Glomerular endothelial cell (primary cell): ENCODE data around the gene SPP1. TPM values are rescaled to one million over a fixed set of nuclear protein-coding genes. Genes with fewer than 3 reads are reported as not detected.
"Not testable (repeated sequence)": the region's sequence is repeated elsewhere in the genome, so short reads cannot be mapped to it uniquely, and the experiment has no call there.

Experiments
- DNase-seq: peaks from one replicate; pipeline ENCODE4 v3.0.0-alpha.2; 2011; ENCODE audit warnings: low read depth, low spot score; ENCODE audit errors: extremely low read depth
- total RNA-seq: library from RNA; depleted of rRNA; stranded (reverse); fragments of >200 nt; gene quantifications from 2 replicates; pipeline ENCODE4 v1.2.3, GENCODE V29; 2015

SPP1 gene
- total RNA-seq, 1 donor from 2014 or later: 6.7 TPM

DNA sequence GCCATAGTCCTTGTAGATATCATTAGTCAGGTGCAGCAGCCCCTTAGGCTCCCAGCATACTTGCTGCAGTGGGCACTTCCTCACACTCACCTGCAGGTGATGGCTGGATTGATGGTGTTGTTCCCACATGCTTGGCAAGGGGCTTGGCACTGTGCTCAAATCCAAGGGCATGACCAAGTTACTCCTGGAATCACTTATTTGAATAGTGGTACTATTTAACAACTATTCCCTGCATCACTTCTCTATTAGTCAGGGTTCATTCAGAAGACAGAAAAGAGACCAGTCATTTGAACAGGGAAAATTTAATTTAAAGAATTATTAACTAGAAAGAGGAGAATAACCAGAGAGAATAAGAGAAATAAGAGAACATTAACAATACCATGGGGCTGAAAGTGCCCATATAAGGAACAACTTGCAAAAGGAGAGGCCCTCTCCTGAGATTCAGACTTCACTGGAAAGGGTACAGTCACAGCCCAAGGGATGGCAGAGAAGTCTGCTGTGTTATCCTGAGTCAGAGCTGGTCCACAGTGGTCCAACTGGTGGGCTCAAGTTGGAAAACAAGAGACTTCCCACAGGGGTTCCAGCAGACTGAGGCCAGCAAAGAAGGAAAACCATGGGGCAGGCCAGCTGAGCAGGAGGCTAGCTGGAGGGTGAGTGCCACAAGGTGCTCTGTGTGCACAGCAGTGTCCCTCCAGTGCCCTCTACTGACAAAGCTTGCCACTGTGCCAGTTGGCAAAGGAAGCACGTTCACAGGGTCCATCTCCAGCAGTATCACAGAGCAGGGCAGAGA lies 9.8 kb downstream of the SPP1 start:
- no peak for DNase-seq

DNA sequence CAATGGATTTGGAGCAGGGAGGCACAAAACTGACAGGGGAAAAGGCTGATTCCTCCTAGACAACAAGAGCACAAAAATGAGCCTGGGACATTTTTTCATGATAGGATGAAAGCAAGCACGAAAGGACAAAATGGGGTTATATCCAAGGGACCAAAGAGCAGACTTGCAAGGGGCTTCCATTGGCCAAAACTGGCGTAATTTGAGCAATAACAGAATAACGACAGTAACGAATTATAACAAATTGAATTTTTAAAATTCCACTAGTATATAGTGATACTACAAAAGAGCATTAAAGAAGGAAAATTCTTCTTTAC lies 10.3 kb downstream of the SPP1 start:
- no peak for DNase-seq

DNA sequence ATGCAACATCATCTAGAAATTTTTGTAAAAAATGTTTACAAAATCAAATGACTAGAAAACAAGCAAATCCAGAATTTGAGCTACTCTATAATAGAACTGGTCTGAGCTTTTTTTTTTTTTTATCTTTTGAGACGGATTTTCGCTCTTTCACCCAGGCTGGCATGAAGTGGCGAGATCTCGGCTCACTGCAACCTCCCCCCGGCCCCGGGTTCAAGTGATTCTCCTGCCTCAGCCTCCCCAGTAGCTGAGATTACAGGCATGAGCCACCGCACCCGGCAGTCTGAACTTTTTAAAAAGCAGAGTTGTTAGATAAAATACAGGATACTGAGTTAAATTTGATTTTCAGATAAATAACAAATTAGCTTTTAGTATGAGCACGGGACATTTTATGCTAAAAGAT lies 11.0 kb downstream of the SPP1 start:
- DNase-seq: no peak

DNA sequence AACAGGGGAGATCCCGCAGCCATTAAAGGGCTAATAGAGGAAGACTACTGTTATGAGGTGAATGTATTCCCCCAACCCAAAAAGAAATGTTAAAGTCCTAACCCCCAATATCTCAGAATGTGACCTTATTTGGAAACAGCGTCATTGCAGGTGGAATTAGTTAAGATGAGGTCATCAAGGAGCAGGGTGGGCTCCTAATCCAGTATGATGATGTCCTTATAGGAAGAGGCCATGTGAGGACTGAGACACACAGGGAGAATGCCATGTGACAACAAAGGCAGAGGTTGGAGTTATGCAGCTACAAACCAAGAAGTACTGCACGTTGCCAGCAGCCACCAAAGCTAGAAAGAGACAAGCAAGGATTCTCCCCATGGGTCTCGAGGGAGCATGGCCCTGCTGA lies 14.3 kb downstream of the SPP1 start:
- no peak for DNase-seq

DNA sequence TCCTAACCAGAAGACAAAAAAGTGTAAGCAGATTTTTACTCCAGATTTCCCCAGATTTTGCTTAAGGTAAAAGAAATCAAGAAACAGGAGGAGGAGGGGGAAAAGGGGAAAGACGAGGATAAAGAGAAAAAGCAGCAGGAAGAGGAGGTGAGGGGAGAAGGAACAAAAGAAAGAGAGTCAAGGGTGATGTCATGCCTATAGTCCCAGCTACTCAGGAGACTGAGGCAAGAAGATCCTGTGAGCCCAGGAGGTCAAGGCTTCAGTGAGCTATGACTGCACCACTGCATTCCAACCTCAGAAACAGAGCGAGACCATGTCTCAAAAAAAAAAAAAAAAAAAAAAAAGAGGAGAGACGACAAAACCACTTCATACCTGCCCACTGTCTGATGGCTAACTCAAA lies 19.9 kb downstream of the SPP1 start:
- DNase-seq: no peak

DNA sequence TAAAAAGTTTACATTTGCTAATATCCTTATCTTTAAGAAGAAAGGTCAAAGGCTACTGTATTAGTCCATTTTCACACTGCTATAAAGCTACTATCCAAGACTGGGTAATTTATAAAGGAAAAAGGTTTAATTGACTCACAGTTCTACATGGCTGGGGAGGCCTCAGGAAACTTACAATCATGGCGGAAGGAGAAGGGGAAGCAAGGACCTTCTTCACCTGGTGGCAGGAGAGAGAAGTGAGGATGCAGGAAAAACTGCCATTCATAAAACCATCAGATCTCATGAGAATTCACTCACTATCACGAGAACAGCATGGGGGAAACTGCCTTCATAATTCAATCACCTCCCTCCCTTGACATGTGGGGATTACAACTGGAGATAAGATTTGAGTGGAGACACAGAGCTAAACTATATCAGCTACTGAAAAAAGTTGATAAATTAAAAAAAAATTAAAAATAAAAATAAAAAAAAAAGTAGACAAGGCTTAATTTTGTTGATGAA lies 23.7 kb downstream of the SPP1 start:
- not testable (repeated sequence) for DNase-seq

DNA sequence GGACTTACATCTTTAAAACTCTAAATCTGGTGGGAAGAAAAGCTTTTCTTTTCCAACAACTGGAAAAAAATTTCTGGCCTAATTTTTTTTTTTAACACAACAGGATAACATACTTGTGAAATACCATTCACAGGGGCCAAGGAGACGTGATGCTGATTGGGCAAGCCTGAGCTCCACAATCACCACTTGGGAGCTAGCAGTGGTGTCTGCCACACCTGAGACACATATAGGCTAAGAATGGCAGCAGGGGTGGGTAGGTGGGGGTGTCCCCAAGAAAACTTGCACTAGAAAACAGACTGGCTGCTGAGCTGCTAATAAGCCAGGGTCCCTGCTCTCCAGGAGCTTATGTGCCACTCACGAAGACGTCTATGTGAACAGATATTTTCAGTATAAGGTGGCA lies 26.4 kb downstream of the SPP1 start:
- no peak for DNase-seq

DNA sequence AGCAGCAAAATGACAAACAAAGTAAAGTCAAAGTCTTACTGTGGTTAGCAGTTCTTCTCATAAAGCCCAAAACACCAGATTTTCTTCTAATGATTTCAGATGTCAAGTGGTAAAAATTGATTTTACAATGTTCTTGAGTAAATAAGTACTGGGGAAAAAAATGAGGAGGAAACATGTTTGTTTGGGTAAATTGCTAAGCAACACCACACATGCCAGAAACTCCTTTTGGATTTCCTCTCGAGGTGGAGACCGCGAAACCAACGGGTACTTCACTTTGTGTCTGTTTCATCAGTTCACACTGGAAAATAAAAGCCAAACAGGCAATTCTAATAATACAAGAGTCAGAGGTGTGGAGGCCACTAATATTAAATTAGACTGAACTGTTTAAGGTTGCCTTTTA lies 27.3 kb downstream of the SPP1 start:
- DNase-seq: no peak

DNA sequence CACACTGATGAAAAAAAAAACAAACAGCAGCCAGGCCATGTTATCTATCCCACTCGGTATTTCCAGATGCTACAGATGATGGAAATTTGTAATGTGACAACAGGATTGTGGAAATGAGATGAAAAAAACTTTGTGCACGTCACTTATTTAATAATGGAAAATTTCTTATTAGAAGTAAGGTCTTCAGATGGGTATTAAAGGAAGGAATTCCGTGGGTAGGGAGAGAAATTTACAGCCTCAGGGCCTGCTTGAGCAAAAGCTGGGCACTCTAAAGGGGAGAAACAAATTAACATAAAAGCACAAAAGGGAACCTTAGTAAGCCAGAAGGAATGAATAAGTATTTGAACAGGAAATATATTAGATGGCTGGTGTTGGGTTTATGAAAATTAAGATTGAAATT lies 27.7 kb downstream of the SPP1 start:
- DNase-seq: no peak

DNA sequence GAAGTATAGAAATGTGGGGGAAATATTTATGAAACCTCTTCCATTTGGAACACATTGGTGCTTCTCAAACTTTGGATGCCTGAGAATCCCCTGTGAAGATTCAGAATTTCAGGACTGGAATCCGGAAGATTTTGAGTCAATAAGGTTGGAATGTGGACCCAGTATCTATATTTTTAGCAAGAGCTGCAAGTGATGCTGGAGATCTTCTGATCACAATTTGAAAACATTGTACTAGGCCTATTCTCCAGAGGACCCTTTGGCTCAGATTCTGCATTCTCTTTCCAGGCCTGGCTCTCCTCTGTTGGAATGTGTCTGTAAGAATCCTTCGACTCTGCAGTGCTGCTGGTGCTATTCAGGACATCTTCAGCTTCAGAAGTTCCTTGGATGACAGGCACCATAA lies 29.6 kb downstream of the SPP1 start:
- no peak for DNase-seq

DNA sequence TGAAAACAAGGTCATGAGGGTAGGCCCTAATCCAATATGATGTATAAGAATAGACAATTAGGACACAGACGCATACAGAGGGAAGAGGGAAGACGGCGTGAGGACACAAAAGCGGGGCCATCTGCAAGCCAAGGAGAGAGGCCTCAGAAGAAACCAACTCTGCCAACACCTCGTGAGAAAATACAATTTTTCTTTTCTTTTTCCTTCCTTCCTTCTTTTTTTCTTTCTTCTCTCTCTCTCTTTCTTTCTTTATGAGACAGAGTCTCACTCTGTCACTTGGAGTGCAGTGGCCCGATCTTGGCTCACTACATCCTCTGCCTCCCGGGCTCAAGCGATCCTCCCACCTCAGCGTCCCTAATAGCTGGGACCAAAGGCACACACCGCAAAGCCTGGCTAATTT lies 30.4 kb downstream of the SPP1 start:
- no peak for DNase-seq

DNA sequence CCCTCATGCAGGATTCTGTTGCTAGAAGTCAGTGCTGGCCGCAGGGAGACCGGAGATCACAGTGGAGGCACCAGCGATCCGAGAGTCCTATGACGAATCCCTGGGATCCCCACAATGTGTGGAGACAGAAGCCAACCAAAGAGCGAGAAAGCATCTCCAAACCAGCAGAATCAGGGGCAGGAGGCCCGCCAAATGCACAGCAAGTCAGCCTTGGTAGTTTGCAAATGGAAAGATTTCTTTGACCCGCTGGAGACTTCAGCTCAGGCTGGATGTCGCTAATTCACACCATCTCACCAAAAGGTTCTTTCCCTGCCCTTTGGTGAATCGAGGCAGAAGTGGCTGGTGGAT lies 31.4 kb downstream of the SPP1 start:
- DNase-seq: no peak

DNA sequence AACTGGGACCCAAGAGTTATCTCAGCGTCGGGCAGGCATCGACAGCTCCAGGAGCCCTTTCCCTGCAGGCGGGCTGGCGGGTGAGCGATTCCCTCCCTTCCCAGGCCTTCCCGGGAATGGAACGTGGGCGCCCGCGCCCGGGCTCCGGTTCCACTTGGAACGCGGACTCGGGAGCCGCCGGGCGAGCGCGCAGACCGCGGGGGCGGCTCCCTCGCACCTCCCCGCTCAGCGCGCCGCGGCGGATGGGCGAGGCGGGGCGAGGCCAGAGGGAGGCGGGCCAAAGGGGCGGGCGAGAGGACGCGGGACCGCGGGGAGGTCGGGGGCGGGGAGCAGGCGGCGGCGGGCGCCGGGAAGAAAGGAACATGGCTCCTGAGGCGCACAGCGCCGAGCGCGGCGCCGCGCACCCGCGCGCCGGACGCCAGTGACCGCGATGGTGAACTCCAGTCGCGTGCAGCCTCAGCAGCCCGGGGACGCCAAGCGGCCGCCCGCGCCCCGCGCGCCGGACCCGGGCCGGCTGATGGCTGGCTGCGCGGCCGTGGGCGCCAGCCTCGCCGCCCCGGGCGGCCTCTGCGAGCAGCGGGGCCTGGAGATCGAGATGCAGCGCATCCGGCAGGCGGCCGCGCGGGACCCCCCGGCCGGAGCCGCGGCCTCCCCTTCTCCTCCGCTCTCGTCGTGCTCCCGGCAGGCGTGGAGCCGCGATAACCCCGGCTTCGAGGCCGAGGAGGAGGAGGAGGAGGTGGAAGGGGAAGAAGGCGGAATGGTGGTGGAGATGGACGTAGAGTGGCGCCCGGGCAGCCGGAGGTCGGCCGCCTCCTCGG lies 32.0 kb downstream of the SPP1 start, which contains the start of gene PKD2:
Gene PKD2, plus strand, starts transcription at position 332 of the 818 bp plus-strand sequence. Its CDS starts 99 bp downstream, at position 431.
- no peak for DNase-seq

DNA sequence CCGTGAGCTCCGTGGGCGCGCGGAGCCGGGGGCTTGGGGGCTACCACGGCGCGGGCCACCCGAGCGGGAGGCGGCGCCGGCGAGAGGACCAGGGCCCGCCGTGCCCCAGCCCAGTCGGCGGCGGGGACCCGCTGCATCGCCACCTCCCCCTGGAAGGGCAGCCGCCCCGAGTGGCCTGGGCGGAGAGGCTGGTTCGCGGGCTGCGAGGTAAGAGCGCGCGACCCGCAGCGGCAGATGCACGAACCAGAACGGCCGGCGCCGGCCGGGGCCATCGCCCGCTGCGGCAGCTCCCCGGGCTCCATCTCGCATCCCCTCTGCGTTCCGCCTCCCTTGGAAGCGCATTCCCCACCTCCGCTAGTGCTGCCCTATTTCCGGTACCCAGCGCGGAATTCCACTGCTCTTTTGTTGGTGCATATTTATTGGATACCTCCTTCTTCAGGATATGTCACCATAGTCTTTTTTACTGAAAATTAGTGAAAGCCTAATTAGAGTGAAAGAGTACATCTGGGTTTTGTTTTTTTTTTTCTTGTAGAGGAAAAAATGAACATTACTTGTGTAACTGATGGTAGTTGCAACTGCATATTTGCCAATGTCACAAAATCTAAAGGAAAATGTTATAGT lies 32.7 kb downstream of the SPP1 start:
- no peak for DNase-seq

DNA sequence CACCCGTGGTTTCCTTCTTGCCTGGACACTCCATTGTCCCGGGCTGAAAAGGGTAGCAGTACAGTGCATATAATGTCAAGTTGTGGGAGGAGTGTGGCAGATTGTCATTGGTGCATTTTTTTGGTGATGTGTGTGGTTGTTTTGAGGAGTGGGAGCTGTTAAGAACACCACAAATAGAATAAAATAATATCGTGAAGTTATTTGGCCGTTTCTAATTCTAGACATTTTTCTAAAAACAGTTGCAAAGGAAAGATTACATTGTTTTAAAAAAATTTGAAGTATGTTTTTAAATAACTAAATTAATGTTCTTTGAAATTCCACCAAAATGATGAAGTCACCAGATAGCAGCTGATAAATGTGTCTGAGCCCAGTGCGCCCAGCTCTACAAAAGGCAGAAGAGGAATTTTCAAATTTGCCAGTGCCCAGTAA lies 33.2 kb downstream of the SPP1 start:
- DNase-seq: no peak

DNA sequence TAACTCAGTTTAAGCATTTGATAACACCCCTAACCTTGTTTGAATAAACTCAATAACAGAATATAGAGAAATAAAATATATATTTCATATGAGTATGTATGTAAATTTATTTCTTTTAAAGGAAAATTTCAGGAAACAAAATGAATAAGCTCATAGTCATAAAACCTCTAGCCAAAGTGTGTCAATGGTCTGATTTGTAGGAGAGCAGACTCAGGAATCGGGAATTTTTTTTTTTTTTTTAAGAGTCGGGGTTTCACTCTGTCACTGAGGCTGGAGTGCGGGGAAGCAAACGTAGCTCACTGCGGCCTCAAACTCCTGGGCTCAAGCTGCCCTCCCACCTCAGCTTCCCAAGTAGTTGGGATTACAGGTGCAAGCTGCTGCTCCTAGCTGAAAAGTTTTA lies 34.4 kb downstream of the SPP1 start:
- no peak for DNase-seq

DNA sequence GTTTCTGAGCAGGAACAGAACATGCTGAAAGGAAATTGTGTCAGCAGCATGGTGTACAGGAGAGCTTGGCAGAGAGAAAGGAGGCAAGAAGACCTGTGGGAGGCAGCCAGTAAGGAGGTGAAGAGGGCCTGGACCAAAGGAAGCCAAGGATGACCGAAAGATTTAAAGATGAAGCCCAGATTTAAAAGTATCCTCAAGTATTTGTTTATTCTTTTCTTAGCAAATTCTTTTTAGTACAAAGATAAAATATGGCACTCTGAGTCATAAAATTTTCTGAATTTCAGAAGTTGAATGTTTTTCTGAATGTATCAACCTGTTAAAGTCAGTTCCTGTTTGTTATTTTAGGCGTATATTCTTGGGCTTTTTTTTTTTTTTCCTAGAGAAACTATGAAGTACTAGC lies 35.5 kb downstream of the SPP1 start:
- DNase-seq: no peak

DNA sequence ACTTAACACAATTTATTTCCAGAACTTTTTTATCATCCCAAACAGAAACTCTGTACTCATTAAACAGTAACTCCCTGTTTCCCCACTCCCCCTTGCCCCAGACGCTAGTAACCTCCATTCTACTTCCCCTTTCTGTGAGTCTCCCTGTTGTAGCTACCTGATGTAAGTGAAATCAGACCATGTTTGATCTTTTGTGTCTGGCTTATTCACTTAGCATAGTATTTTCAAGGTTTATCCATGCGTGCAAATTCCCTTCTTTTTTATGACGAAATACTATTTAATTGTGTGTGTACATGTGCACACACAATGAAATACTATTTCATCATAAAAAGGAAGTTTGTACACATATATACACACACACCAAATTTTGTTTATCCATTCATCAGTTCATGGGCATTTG lies 37.1 kb downstream of the SPP1 start:
- no peak for DNase-seq

DNA sequence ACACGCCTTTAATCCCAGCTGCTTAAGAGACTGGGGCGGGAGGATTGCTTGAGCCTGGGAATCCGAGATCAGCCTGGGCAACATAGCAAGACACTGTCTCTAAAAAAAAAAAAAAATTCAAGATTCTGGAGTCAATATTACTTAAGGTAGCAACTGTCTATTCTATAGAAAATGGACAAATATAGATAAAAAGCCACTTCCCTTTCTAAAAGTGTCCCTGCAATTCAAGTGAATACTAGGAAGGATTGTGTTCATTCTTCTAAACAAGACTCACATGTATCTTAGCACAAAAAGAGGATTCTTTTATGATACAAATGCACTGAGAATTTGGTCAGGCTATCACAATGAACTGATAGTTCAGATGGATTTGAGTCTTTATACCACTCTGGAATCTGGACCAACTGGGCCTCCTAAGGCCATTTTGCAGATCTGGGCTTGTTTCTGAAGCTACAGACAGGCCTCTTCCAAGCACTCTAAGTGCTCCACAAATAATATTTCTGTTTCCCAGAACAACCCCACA lies 38.9 kb downstream of the SPP1 start:
- DNase-seq: no peak

DNA sequence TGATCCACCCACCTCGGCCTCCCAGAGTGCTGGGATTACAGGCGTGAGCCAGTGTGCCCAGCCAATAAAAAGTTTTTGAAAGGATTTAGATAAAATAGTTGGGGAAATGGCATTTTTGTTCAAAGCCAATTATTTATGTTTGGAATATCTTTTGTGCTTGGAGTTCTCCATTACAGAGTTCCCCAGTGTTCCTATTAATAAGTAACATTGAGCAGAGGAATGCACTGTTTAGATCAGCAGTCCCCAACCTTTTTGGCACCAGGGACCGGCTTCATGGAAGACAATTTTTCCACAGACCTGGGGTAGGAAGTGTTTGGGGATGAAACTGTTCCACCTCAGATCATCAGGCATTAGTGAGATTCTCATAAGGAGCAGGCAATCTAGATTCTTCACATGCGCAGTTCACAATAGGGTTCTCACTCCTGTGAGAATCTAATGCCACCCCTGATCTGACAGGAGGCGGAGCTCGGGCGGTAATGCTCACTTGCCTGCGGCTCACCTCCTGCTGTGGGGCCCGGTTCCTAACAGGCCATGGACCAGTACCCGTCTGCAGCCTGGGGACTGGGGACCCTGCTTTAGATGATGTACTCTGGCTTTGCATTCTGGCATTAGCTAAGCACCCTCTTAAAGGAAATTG lies 40.3 kb downstream of the SPP1 start:
- DNase-seq: no peak
